PC-3 (cell line): Measurements from ENCODE around the gene MYOZ2. TPM values are rescaled to one million over a fixed set of nuclear protein-coding genes. Genes with fewer than 3 reads are reported as not detected.
A peak's percentile ranks its signal among the peaks of the same experiment; 100 is the strongest.

Source experiments
- ATAC-seq: fragments of 200-7000 bp; cut with Tn5 transposase; 2 replicates; pipeline ENCODE4 v1.9.1; 2020; ENCODE audit warnings: mild to moderate bottlenecking, moderate library complexity
- BruUV-seq: library from RNA; stranded (reverse); fragments of 400-500 nt; replicated peaks from 2 replicates; lab custom pipeline; 2021; lab: Mats Ljungman, UMichigan
- CTCF ChIA-PET: fragments of 300-600 bp; sonication (Branson Sonifier 250); formaldehyde crosslinking; loops from one replicate; lab custom pipeline; 2022; ENCODE audit warnings: antibody characterized with exemption; lab: Charles Lee
- POLR2A ChIA-PET: fragments of 300-600 bp; sonication (Branson Sonifier 250); formaldehyde crosslinking; loops from one replicate; lab custom pipeline; 2022; ENCODE audit warnings: antibody characterized with exemption; ENCODE audit not compliant: unreplicated experiment; lab: Charles Lee
- DNase-seq: peaks from one replicate; pipeline ENCODE4 v3.0.0-alpha.2; 2015
- H2AFZ ChIP-seq: fragments of 300-600 bp; sonication (generic); 2 replicates; pipeline ENCODE4 v1.6.0; 2016; ENCODE audit warnings: antibody characterized with exemption, low read length
- H3F3A ChIP-seq: fragments of 300-600 bp; sonication (generic); one replicate; pipeline ENCODE4 v1.6.0; 2017; ENCODE audit warnings: antibody characterized with exemption, low read length, control low read depth, mild to moderate bottlenecking; ENCODE audit not compliant: unreplicated experiment
- H3K27ac ChIP-seq: fragments of 300-600 bp; sonication (generic); 2 replicates; pipeline ENCODE4 v1.5.1; 2016; ENCODE audit warnings: mild to moderate bottlenecking, low read length
- H3K27me3 ChIP-seq: fragments of 300-600 bp; sonication (generic); 2 replicates; pipeline ENCODE4 v1.6.1; 2016; ENCODE audit warnings: low read length, mixed read lengths
- H3K36me3 ChIP-seq: fragments of 300-600 bp; sonication (generic); 2 replicates; pipeline ENCODE4 v1.6.1; 2016; ENCODE audit warnings: low read depth, mixed run types, low read length, mixed read lengths
- H3K4me1 ChIP-seq: fragments of 300-600 bp; sonication (generic); 2 replicates; pipeline ENCODE4 v1.5.1; 2016; ENCODE audit warnings: low read length; ENCODE audit not compliant: insufficient read depth
- H3K4me2 ChIP-seq: fragments of 300-600 bp; sonication (generic); 2 replicates; pipeline ENCODE4 v1.6.0; 2016; ENCODE audit warnings: low read length
- H3K4me3 ChIP-seq: fragments of 300-600 bp; sonication (generic); 2 replicates; pipeline ENCODE4 v1.5.1; 2016; ENCODE audit warnings: mild to moderate bottlenecking, low read length, mixed read lengths
- H3K79me2 ChIP-seq: fragments of 300-600 bp; sonication (generic); 2 replicates; pipeline ENCODE4 v1.6.1; 2017; ENCODE audit warnings: low read length, mixed read lengths
- H3K9ac ChIP-seq: fragments of 300-600 bp; sonication (generic); 2 replicates; pipeline ENCODE4 v1.6.0; 2016; ENCODE audit warnings: mild to moderate bottlenecking, low read length
- H3K9me2 ChIP-seq: fragments of 300-600 bp; sonication (generic); replicated peaks from 2 replicates; pipeline ENCODE4 v1.6.1; 2016; ENCODE audit warnings: mixed run types, low read length, mixed read lengths
- H3K9me3 ChIP-seq: fragments of 300-600 bp; sonication (generic); 2 replicates; pipeline ENCODE4 v1.6.1; 2016; ENCODE audit warnings: low read length, mixed read lengths
- H4K20me1 ChIP-seq: fragments of 300-600 bp; sonication (generic); 2 replicates; pipeline ENCODE4 v1.6.1; 2016; ENCODE audit warnings: low read length, mixed read lengths
- EZH2 ChIP-seq: fragments of 300-600 bp; sonication (generic); IDR thresholded peaks from one replicate; pipeline ENCODE4 v1.6.1; 2017; ENCODE audit warnings: antibody characterized with exemption, mild to moderate bottlenecking, low read length; ENCODE audit not compliant: unreplicated experiment
- EZH2phosphoT487 ChIP-seq: fragments of 300-600 bp; sonication (generic); IDR thresholded peaks from 2 replicates; pipeline ENCODE4 v1.6.1; 2018; ENCODE audit warnings: mild to moderate bottlenecking, antibody characterized with exemption, low read length, borderline replicate concordance
- intact Hi-C: fragments of 100-400 bp; cut with micrococcal nuclease; formaldehyde crosslinking; loops from 2 replicates; pipeline ENCODE4 v1.9.0; 2023
- total RNA-seq: library from RNA; depleted of rRNA; stranded (reverse); fragments of >200 nt; gene quantifications from 2 replicates; pipeline ENCODE4 v1.2.3, GENCODE V29; 2014
- TF ChIP-seq, protein P1 (sequence below): fragments of 300-600 bp; sonication (generic); conservative IDR thresholded peaks from 2 replicates; pipeline ENCODE4 v1.5.1; 2017; ENCODE audit warnings: antibody characterized with exemption, low read depth, mild to moderate bottlenecking, low read length

Gene MYOZ2
- total RNA-seq, 1 experiment from 2014 or later = not detected

DNA sequence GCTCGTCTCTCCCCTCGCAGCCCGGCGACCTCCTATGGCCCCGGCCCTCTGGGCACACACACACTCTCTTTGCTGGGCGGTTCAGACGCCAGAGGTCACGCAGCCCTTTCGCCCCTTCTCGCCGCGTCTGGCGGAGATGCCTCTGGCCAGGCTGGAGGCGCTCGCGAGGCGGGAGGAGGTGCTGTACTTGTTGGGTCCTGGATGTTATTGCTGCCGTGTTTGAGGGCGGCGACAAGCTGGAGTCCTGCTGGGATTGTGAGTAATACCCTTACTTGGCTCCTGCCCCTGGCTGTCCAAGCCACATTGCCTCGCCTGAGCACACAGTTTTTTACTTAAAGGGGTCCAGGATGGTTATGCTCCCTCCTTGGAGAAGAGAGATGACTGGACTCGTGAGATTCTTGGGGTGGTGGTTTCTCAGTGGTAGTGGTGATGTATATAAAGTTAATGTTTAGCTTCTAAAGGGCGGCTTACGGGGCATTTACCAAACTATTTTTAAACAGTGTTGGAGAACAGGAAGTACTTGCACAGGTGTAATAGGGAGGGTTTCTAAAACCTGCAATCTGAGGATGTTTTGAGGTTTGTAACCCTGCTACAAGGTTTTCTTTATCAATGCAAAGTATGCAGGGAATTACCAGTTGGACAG, 77.5 kb downstream of the MYOZ2 start:
- peak overlapping the region; percentile 84 for H3K4me2 ChIP-seq
- H3K9ac ChIP-seq = peak overlapping the region; percentile 71
- peaks cover 61% of the 10 kb centered on the region for H3K79me2 ChIP-seq
- H3K4me1 ChIP-seq = peaks cover 28% of the 10 kb centered on the region
- H3K4me3 ChIP-seq = peak overlapping the region; percentile 89
- no peaks in the 10 kb centered on the region for H3K27me3 ChIP-seq
- 0 out of 2 replicates have a peak, but pooled peaks cover 6% of the 10 kb centered on the region for H3K9me2 ChIP-seq
- ChIA-PET CTCF (interaction anchor here (0.5 kb wide), 1 partner anchor 178 kb away, joined by 3 read pairs; no protein-coding TSS in a partner anchor), POLR2A (no interaction called here)
- H3K9me3 ChIP-seq = no peaks in the 10 kb centered on the region
- BruUV-seq = TSS peak; percentile 75
- intact Hi-C loops = loop anchor here (1.0 to 5.0 kb wide), 4 partner anchors 74 to 225 kb away; no protein-coding TSS in a partner anchor
- peak overlapping the region; percentile 69 for H2AFZ ChIP-seq
- TF ChIP-seq EZH2phosphoT487 = no peak
- TF ChIP-seq, protein P1, sequence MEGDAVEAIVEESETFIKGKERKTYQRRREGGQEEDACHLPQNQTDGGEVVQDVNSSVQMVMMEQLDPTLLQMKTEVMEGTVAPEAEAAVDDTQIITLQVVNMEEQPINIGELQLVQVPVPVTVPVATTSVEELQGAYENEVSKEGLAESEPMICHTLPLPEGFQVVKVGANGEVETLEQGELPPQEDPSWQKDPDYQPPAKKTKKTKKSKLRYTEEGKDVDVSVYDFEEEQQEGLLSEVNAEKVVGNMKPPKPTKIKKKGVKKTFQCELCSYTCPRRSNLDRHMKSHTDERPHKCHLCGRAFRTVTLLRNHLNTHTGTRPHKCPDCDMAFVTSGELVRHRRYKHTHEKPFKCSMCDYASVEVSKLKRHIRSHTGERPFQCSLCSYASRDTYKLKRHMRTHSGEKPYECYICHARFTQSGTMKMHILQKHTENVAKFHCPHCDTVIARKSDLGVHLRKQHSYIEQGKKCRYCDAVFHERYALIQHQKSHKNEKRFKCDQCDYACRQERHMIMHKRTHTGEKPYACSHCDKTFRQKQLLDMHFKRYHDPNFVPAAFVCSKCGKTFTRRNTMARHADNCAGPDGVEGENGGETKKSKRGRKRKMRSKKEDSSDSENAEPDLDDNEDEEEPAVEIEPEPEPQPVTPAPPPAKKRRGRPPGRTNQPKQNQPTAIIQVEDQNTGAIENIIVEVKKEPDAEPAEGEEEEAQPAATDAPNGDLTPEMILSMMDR = peak; percentile 50
- no peak for TF ChIP-seq EZH2
- no peaks in the 10 kb centered on the region; the same call in 1 of the 2 replicates for H3K36me3 ChIP-seq
- peak; percentile 78 for DNase-seq
- peak overlapping the region; percentile 57 for H3K27ac ChIP-seq
- H4K20me1 ChIP-seq = peaks cover 12% of the 10 kb centered on the region
- peaks cover 7% of the 10 kb centered on the region for H3F3A ChIP-seq
- peak; percentile 67 for ATAC-seq

DNA sequence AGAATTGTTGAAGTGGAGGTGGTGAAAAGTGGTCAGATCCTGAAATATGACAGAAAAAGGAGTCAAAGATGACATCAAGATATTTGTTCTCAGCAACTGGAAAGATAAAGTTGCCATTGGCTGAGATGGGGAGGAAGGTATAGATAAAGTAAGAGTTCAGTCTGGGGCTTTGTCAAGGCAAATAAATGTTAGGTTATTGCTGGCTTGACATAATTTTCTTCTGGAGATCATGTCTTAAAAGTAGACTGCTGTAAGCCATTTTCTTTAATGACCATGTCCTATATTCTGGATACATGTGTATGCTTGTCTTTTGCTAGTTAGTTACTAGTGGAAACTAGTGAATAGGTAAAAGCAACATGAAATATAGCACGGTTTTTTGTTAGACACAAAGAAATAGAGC, 82.5 kb downstream of the MYOZ2 start:
- Histone ChIP-seq H3K9me3 (no peaks in the 10 kb centered on the region), H2AFZ (no peak overlapping the region), H3F3A (no peaks in the 10 kb centered on the region), H3K4me1 (peaks cover 6% of the 10 kb centered on the region; the same call in 1 of the 2 replicates), H3K36me3 (peaks cover 8% of the 10 kb centered on the region; the same call in 1 of the 2 replicates), H3K27ac (no peak overlapping the region), H3K4me2 (no peak overlapping the region), H3K9ac (no peak overlapping the region), H3K79me2 (peaks cover 67% of the 10 kb centered on the region), H4K20me1 (peaks cover 17% of the 10 kb centered on the region), H3K9me2 (no peaks in the 10 kb centered on the region), H3K27me3 (no peaks in the 10 kb centered on the region), H3K4me3 (no peak overlapping the region)
- ChIA-PET CTCF (no interaction called here), POLR2A (no interaction called here)
- DNase-seq (no peak), ATAC-seq (no peak)
- no TSS peak for BruUV-seq
- intact Hi-C loops = no loop called here
- TF ChIP-seq EZH2phosphoT487 (no peak), EZH2 (no peak)
- TF ChIP-seq, protein P1 = no peak

DNA sequence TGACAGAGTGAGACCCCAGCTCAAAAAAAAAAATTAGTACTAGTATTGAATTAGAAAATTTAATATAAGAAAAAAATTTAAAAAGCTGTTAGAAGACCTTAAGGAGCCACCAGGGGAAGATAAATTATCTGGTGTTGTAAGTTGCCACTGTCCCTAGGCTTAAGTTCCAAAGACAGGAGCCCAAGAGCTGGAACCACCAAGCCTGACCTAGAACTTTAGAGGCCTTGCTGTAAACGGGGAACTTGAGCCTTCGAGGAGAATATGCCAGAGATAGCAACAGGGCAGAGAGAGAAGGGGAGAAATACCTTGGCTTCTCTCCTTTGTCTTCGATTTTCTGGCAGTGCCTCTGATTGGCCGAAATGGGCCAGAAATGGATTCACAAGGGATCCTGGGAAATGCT, 85.8 kb downstream of the MYOZ2 start:
- H3K79me2 ChIP-seq = peaks cover 38% of the 10 kb centered on the region
- ATAC-seq (no peak), DNase-seq (no peak)
- intact Hi-C loops = no loop called here
- ChIA-PET CTCF (no interaction called here), POLR2A (no interaction called here)
- no peak overlapping the region for H3K27ac ChIP-seq
- no peak overlapping the region for H3K9ac ChIP-seq
- H3K4me3 ChIP-seq = no peak overlapping the region
- H3K9me2 ChIP-seq = no peaks in the 10 kb centered on the region
- peaks cover 6% of the 10 kb centered on the region; the same call in 1 of the 2 replicates for H4K20me1 ChIP-seq
- no peaks in the 10 kb centered on the region for H3F3A ChIP-seq
- peaks cover 6% of the 10 kb centered on the region; the same call in 1 of the 2 replicates for H3K4me1 ChIP-seq
- BruUV-seq = no TSS peak
- no peak overlapping the region for H2AFZ ChIP-seq
- TF ChIP-seq, protein P1 = no peak
- no peak for TF ChIP-seq EZH2
- no peaks in the 10 kb centered on the region for H3K9me3 ChIP-seq
- H3K36me3 ChIP-seq = peaks cover 8% of the 10 kb centered on the region; the same call in 1 of the 2 replicates
- H3K27me3 ChIP-seq = no peaks in the 10 kb centered on the region
- H3K4me2 ChIP-seq = no peak overlapping the region
